Left ventricle myocardium inferior (tissue), 1 donor: ENCODE measurements around the gene GTF2A2. TPM values are rescaled to one million over a fixed set of nuclear protein-coding genes. Genes with fewer than 3 reads are reported as not detected.

ENCODE experiments used
- DNase-seq: peaks from one replicate; pipeline ENCODE4 v3.0.0-alpha.2; 2020
- H3K27ac ChIP-seq: fragments of 200-600 bp; replicated peaks from 2 replicates; pipeline ENCODE4 v1.8.0; 2021
- H3K27me3 ChIP-seq: fragments of 200-600 bp; 2 replicates; pipeline ENCODE4 v1.8.0; 2021; ENCODE audit warnings: low read depth
- H3K36me3 ChIP-seq: fragments of 200-600 bp; 2 replicates; pipeline ENCODE4 v1.8.0; 2021
- H3K4me1 ChIP-seq: fragments of 200-600 bp; 2 replicates; pipeline ENCODE4 v1.8.0; 2021
- H3K4me3 ChIP-seq: fragments of 200-600 bp; 2 replicates; pipeline ENCODE4 v1.8.0; 2021; ENCODE audit warnings: mild to moderate bottlenecking, moderate library complexity
- H3K9me3 ChIP-seq: fragments of 200-600 bp; replicated peaks from 2 replicates; pipeline ENCODE4 v1.8.0; 2021
- intact Hi-C: fragments of 100-400 bp; cut with micrococcal nuclease; formaldehyde crosslinking; loops from one replicate; pipeline ENCODE4 v1.11.0; 2022
- total RNA-seq: library from RNA; stranded (reverse); fragmentation: NEBNext Ultra II Directional; extraction: Animal tissue kit (Norgen Biotek cat#: 25700); gene quantifications from one replicate; pipeline ENCODE4 v1.2.1, GENCODE V29; 2021
- TF ChIP-seq, protein P1 (sequence below): fragments of 200-600 bp; IDR thresholded peaks from 2 replicates; pipeline ENCODE4 v1.8.0; 2021; ENCODE audit warnings: antibody characterized with exemption, mild to moderate bottlenecking, borderline replicate concordance
- donor health status: DM: no; HTN: yes; CAD: no; lungs with severe emphysema.

GTF2A2 gene
- total RNA-seq, 1 donor from 2014 or later = 126 TPM

DNA sequence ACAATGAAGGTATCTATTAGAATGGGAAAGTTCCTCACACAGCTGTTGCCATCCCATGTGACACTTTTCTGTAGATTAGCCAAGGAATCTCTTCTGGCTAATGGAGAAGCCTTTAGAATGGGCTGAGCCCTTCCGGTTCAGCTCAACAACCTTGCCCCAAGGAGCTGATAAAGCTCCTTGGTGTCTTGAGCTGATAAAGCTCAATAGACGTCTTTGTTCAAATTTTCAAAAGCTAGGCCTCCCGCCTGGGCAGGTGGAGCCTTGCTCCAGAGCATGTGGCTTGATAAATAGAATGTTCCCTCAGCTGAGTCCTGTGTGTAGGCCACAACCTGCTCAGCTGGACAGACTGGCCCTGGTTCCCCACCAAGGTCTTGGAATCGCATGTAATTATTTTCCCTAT is 39.0 kb upstream of the GTF2A2 start:
- Histone ChIP-seq H3K4me3 (no peak overlapping the region), H3K27ac (no peak overlapping the region), H3K4me1 (no peaks in the 10 kb centered on the region), H3K9me3 (no peaks in the 10 kb centered on the region), H3K27me3 (peaks cover 8% of the 10 kb centered on the region), H3K36me3 (no peaks in the 10 kb centered on the region)
- TF ChIP-seq, protein P1, sequence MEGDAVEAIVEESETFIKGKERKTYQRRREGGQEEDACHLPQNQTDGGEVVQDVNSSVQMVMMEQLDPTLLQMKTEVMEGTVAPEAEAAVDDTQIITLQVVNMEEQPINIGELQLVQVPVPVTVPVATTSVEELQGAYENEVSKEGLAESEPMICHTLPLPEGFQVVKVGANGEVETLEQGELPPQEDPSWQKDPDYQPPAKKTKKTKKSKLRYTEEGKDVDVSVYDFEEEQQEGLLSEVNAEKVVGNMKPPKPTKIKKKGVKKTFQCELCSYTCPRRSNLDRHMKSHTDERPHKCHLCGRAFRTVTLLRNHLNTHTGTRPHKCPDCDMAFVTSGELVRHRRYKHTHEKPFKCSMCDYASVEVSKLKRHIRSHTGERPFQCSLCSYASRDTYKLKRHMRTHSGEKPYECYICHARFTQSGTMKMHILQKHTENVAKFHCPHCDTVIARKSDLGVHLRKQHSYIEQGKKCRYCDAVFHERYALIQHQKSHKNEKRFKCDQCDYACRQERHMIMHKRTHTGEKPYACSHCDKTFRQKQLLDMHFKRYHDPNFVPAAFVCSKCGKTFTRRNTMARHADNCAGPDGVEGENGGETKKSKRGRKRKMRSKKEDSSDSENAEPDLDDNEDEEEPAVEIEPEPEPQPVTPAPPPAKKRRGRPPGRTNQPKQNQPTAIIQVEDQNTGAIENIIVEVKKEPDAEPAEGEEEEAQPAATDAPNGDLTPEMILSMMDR = no peak
- no peak for DNase-seq
- intact Hi-C loops = no loop called here

DNA sequence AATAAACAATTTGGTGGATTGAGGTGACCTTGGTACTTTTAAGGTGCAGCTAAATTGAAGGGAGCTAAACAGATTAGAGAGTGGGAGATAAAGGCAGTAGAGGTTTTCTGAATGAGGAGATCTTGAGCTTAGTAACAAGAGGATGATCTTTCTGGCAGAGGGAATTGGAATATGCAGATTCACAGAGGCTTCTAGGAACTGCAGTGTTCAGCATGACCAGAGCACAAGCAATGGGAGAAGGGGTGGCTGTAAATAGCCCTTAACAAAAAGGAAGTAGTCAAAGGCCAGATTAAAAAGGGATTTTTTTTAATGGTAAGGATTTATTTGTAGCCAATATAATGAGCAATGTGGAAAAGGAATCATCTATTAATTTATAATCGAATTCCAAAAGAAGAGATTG is 37.5 kb upstream of the GTF2A2 start:
- H3K27me3 ChIP-seq = no peaks in the 10 kb centered on the region
- peaks cover 8% of the 10 kb centered on the region for H3K4me1 ChIP-seq
- TF ChIP-seq, protein P1 = no peak
- no peak overlapping the region for H3K4me3 ChIP-seq
- no peak for DNase-seq
- no peaks in the 10 kb centered on the region for H3K9me3 ChIP-seq
- H3K36me3 ChIP-seq = no peaks in the 10 kb centered on the region
- intact Hi-C loops = no loop called here
- no peak overlapping the region for H3K27ac ChIP-seq

DNA sequence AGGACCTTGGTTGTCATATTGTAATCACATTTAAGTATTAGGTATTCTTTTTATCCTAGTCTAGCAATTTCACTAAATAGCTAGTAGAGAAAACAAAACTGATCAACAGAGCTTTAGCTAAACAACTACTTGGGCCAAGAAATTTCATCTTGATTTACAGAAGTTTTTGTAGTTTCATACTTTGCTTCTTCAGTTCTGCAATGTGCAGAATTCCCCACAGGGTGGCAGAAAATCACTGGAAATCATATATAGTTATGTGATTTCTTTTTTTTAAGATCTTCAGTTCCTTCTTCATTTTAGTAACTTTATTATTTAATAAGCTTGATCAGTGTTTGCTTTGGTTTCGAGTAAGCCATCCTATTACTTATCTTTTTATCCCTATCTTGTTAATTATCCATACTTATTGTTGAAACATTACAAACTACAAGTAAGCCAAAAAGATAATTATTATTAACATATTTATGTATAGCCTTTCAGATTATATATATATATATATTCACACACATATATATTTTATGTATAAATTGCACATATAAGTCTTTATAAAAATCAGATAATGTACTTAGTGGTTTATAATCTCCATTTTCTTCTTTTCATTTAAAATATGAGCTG is 34.0 kb upstream of the GTF2A2 start:
- Histone ChIP-seq H3K27ac (peak overlapping the region; percentile 99), H3K4me1 (peaks cover 39% of the 10 kb centered on the region), H3K36me3 (peaks cover 6% of the 10 kb centered on the region), H3K27me3 (no peaks in the 10 kb centered on the region), H3K4me3 (no peak overlapping the region), H3K9me3 (no peaks in the 10 kb centered on the region)
- intact Hi-C loops = no loop called here
- TF ChIP-seq, protein P1 = peak; percentile 77
- DNase-seq = no peak

DNA sequence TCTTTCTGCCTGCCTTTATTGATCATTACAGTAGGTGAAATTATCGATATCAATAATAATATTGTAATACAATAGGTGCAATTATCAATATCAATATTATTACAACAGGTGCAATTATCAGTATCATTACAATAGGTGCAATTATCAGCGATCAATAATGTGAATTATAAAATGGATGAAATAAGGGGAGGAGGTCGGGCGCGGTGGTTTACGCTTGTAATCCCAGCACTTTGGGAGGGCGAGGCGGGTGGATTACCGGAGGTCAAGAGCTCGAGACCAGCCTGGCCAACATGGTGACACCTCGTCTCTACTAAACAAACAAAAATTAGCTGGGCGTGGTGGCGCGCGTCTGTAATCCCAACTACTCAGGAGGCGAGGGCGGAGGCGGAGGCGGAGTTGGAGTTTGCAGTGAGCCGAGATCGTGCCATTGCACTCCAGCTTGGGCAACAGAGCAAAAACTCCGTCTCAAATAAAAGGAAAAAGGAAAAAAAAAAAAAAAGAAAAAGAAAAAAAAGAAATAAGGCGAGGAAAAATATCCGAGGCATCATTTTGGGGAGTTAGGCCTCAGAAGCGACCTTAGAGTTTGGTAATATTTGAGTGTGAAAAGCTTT is 32.4 kb upstream of the GTF2A2 start:
- H3K27me3 ChIP-seq = no peaks in the 10 kb centered on the region
- no peaks in the 10 kb centered on the region for H3K9me3 ChIP-seq
- intact Hi-C loops = no loop called here
- peaks cover 55% of the 10 kb centered on the region for H3K4me1 ChIP-seq
- H3K4me3 ChIP-seq = peak overlapping the region; percentile 96
- TF ChIP-seq, protein P1 = no peak
- H3K36me3 ChIP-seq = peaks cover 6% of the 10 kb centered on the region
- H3K27ac ChIP-seq = peak overlapping the region; percentile 99
- DNase-seq = peak; percentile 86

DNA sequence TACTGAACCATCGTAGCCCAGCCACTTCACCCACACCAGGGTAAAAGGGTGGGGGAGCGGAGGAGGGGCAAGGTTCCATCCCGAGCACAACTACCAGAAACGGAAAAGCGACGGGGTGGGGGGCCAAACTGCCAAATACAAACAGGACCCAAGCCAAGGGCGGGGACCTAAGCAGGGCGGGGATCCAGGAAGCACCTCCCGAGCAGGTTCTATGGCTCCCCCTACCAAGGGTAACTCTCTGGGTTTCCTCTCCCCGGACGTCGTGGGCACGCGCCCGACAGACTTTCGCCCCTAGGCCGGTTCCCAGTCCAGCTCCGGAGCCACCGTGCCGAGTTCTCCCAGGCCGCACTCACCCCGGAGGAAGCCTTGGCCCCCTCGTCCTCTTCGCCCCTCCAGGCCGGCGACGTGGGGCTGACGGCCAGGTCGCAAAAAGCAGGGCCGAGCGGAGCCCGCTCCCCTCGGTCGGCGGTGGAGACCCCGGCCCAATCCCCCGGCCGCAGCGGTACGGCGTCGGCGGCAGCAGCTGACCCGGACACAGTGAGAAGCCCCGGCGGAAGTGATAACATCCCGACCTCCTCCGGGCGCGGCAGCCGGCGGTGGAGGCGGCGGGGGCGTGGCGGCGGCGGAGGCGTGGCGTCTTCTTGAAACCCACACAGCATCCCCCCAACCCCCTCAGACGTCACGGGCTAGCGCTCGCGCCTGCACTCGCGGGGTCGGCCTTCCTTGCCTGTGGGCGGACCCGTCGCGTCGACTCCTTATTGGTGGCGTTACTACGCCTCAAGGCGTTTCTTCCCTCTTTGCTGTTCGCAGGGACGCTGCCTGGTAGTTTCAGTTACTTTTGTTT is 31.7 kb upstream of the GTF2A2 start, which contains the start of gene BNIP2:
BNIP2 (minus strand) TSS at position 539 of the 844 bp plus-strand sequence. CDS start 6,863 bp downstream, outside the sequence.
- H3K4me1 ChIP-seq = peaks cover 62% of the 10 kb centered on the region
- TF ChIP-seq, protein P1 = no peak
- peak within 1 kb of the TSS; percentile 99 for H3K27ac ChIP-seq
- peak within 1 kb of the TSS; percentile 96 for H3K4me3 ChIP-seq
- intact Hi-C loops = no loop called here
- H3K9me3 ChIP-seq = no peaks in the 10 kb centered on the region
- no peaks in the 10 kb centered on the region for H3K27me3 ChIP-seq
- peaks cover 6% of the 10 kb centered on the region for H3K36me3 ChIP-seq
- peak; percentile 100 for DNase-seq
